HEK293T (cell line): ENCODE measurements around the gene MAGEF1.

Experiments used
- CTCF ChIA-PET: fragments of 350-600 bp; formaldehyde crosslinking; extraction: SDS; loops from one replicate; lab custom pipeline; 2021; ENCODE audit warnings: antibody characterized with exemption, inconsistent platforms; lab: Yijun Ruan, JAX
- POLR2A ChIA-PET: fragments of 350-600 bp; formaldehyde crosslinking; extraction: SDS; loops from one replicate; lab custom pipeline; 2020; ENCODE audit warnings: antibody characterized with exemption, inconsistent platforms; lab: Yijun Ruan, JAX
- DNase-seq: peaks from one replicate; pipeline ENCODE4 v3.0.0; 2012; ENCODE audit warnings: mixed read lengths; ENCODE audit errors: extremely low spot score
- ARNT ChIP-seq: fragments of 450-650 bp; IDR thresholded peaks from 2 replicates; pipeline ENCODE4 v1.6.1; 2017; ENCODE audit warnings: mild to moderate bottlenecking
- BHLHE40 ChIP-seq: fragments of 450-650 bp; IDR thresholded peaks from 2 replicates; pipeline ENCODE4 v1.6.1; 2016; ENCODE audit warnings: mild to moderate bottlenecking, moderate library complexity, borderline replicate concordance
- CTBP1 ChIP-seq: fragments of 450-650 bp; IDR thresholded peaks from 2 replicates; pipeline ENCODE4 v1.6.1; 2016; ENCODE audit warnings: borderline replicate concordance
- ELF4 ChIP-seq: fragments of 450-650 bp; IDR thresholded peaks from 2 replicates; pipeline ENCODE4 v1.6.1; 2017; ENCODE audit warnings: antibody characterized with exemption
- FOXA1 ChIP-seq: fragments of 450-650 bp; IDR thresholded peaks from 2 replicates; pipeline ENCODE4 v1.6.1; 2016; ENCODE audit warnings: mild to moderate bottlenecking
- FOXK2 ChIP-seq: fragments of 450-650 bp; IDR thresholded peaks from 2 replicates; pipeline ENCODE4 v1.6.1; 2016; ENCODE audit warnings: mild to moderate bottlenecking
- FOXM1 ChIP-seq: fragments of 450-650 bp; IDR thresholded peaks from 2 replicates; pipeline ENCODE4 v1.6.1; 2017; ENCODE audit warnings: mild to moderate bottlenecking, borderline replicate concordance
- HDGF ChIP-seq: fragments of 450-650 bp; IDR thresholded peaks from 2 replicates; pipeline ENCODE4 v1.6.1; 2017; ENCODE audit warnings: antibody characterized with exemption, borderline replicate concordance
- L3MBTL2 ChIP-seq: fragments of 450-650 bp; conservative IDR thresholded peaks from 2 replicates; pipeline ENCODE4 v1.6.1; 2016; ENCODE audit warnings: mild to moderate bottlenecking
- LEF1 ChIP-seq: fragments of 450-650 bp; IDR thresholded peaks from 2 replicates; pipeline ENCODE4 v1.6.1; 2017; ENCODE audit warnings: mild to moderate bottlenecking, borderline replicate concordance
- NFRKB ChIP-seq: fragments of 450-650 bp; IDR thresholded peaks from 2 replicates; pipeline ENCODE4 v1.6.1; 2016; ENCODE audit warnings: mild to moderate bottlenecking, moderate library complexity
- SP1 ChIP-seq: fragments of 450-650 bp; IDR thresholded peaks from 2 replicates; pipeline ENCODE4 v1.6.1; 2017
- SUZ12 ChIP-seq: fragments of 450-650 bp; IDR thresholded peaks from 2 replicates; pipeline ENCODE4 v1.6.1; 2016; ENCODE audit warnings: mild to moderate bottlenecking
- TARDBP ChIP-seq: fragments of 450-650 bp; IDR thresholded peaks from 2 replicates; pipeline ENCODE4 v1.6.1; 2016
- ZNF384 ChIP-seq: fragments of 450-650 bp; IDR thresholded peaks from 2 replicates; pipeline ENCODE4 v1.6.1; 2016
- TF ChIP-seq, protein P1 (sequence below): fragments of 450-650 bp; IDR thresholded peaks from 2 replicates; pipeline ENCODE4 v1.6.1; 2016

The MAGEF1 gene

DNA sequence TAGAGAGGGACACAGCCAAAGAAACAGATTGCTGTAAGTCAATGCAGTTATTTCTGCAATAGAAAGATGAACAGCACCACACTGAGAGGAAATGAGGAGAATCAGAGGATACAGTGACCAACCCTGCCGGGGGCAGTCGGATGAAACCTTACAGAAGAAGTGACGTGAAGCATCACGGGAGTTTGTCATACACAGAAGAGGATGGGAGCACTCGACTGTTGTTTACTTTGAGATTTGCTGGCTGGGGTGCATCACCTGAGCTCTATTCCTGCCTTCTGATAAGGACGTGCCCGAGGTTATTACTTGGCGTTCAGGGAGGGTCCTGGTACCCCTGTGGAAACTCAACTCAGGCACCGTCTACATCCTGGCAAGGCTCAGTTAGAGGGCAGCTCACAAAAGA lies 45.4 kb downstream of the MAGEF1 start:
- POLR2A ChIA-PET: no interaction called here
- CTCF ChIA-PET: no interaction called here
- no peak for TF ChIP-seq NFRKB
- DNase-seq: no peak

DNA sequence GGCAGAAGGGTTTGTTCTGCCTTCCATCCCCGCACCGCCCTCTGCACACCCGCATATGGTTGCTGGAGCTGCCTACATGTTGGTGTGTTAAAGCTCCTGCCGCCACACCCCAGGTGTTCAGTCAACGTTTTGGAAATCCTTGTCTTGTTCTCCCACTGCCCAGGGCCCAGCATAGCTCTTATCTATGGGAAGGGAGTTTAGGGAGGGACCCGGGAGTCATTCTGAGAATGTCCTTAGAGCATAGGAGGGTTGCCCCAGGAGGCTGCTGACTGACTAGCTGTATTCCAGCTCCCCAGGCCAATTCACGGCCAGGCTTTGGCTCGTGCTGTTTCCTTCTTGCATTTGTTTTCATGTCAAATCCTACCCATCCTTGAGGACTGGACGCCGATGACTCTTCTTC lies 46.8 kb downstream of the MAGEF1 start:
- ChIA-PET POLR2A (no interaction called here), CTCF (no interaction called here)
- TF ChIP-seq FOXM1 (no peak), SP1 (no peak), FOXK2 (no peak), L3MBTL2 (no peak), ELF4 (no peak), HDGF (no peak), TARDBP (no peak), FOXA1 (no peak), BHLHE40 (no peak), NFRKB (no peak), SUZ12 (no peak)
- TF ChIP-seq, protein P1, sequence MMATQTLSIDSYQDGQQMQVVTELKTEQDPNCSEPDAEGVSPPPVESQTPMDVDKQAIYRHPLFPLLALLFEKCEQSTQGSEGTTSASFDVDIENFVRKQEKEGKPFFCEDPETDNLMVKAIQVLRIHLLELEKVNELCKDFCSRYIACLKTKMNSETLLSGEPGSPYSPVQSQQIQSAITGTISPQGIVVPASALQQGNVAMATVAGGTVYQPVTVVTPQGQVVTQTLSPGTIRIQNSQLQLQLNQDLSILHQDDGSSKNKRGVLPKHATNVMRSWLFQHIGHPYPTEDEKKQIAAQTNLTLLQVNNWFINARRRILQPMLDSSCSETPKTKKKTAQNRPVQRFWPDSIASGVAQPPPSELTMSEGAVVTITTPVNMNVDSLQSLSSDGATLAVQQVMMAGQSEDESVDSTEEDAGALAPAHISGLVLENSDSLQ: no peak
- DNase-seq: no peak

DNA sequence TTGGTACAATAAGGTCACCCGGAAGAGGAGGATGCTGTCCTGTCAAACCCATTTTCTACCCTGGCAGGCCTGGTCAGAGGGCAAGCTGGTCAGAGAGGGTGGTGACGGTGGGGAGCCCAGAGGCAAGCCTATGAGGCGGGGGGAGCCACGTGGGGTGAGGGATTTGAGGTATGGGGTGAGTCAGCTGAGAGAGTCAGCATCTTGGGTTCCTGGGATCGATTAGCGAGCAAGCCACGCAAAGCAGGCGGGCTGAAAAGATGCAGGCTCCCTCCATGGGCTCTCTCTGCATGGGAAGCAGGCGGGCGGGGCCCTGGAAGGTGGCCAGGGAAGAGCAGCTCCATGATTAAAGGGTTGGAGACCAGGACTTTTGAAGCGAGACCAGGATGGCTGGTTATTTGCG lies 48.1 kb downstream of the MAGEF1 start:
- no peak for DNase-seq
- POLR2A ChIA-PET: no interaction called here
- CTCF ChIA-PET: no interaction called here
- no peak for TF ChIP-seq ARNT
- TF ChIP-seq, protein P1: no peak
- no peak for TF ChIP-seq FOXK2
- TF ChIP-seq ELF4: no peak
- TF ChIP-seq SUZ12: no peak
- no peak for TF ChIP-seq FOXA1
- TF ChIP-seq TARDBP: no peak

DNA sequence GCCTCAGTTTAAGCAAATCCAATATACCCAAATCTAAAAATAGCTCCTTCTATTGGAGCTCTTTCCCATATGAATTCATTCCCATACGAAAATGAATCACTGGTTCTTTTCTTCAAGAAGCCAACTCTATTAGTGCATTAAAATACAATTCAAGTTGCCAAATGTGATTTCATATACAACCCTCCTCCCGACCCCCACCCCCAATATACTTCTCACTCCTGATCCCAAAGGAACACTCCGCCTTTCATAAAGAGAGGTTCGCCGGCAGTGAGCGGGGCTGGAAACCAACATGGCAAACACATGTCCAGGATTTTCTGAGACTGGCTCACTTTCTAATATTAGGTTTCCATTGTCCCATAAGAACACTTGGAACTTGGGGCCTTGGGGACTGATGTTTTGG lies 48.5 kb downstream of the MAGEF1 start:
- ChIA-PET POLR2A (no interaction called here), CTCF (no interaction called here)
- no peak for DNase-seq
- TF ChIP-seq HDGF (no peak), SP1 (no peak), LEF1 (no peak), FOXM1 (no peak), ELF4 (no peak), CTBP1 (no peak), NFRKB (no peak), ZNF384 (no peak), SUZ12 (no peak), TARDBP (no peak), BHLHE40 (no peak), FOXA1 (no peak), ARNT (no peak), FOXK2 (no peak), L3MBTL2 (no peak)
- TF ChIP-seq, protein P1: no peak

DNA sequence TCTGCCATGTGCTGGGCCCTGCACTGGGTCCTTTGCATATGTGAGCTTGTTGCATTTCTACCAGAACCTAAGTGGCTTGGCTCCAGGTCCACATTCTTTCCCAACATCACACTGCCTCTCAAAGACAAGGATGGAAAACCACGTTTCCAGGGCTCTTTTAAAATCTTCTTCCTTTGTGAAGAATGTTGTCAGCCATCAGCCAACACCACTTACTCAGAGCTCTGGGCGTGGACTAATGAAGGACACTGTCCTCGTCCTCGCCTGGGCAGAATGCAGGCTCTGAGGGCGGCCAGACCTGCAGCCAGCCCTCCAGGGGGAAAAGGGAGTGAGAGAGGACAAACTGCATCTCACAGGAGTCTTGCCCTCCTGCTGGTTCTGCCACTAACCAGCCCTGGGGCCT lies 49.7 kb downstream of the MAGEF1 start:
- TF ChIP-seq HDGF: no peak
- no peak for TF ChIP-seq SUZ12
- TF ChIP-seq CTBP1: no peak
- TF ChIP-seq FOXA1: no peak
- no peak for TF ChIP-seq FOXK2
- TF ChIP-seq BHLHE40: no peak
- TF ChIP-seq ELF4: no peak
- no peak for TF ChIP-seq ZNF384
- no peak for TF ChIP-seq FOXM1
- TF ChIP-seq NFRKB: no peak
- TF ChIP-seq L3MBTL2: no peak
- TF ChIP-seq LEF1: no peak
- TF ChIP-seq ARNT: no peak
- TF ChIP-seq SP1: no peak
- no peak for TF ChIP-seq TARDBP
- TF ChIP-seq, protein P1: no peak
- CTCF ChIA-PET: no interaction called here
- POLR2A ChIA-PET: no interaction called here
- no peak for DNase-seq

DNA sequence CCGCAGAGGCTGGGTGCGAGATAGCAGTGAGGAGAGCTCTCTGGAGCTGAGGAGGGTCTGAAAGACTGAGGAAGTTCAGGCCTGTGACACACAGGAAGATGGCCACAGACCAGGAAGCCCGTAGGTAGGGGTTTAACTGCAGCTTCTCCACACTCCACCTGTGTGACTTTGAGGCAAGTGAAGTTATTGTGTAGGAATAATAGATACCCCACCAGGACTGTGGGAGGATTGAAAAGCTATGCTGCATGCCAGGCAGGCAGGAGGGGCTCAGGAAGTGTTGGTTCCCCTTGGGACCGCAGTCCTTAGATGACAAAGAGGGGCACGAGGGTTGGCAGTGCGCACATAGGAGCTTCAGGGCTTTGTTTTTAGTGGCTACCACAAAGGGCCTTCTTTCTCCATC lies 50.9 kb downstream of the MAGEF1 start:
- TF ChIP-seq NFRKB (no peak), CTBP1 (no peak), ARNT (no peak), FOXA1 (no peak), SP1 (no peak), ELF4 (no peak), HDGF (no peak), SUZ12 (no peak), ZNF384 (no peak), LEF1 (no peak), FOXM1 (no peak), FOXK2 (no peak), TARDBP (no peak), L3MBTL2 (no peak)
- TF ChIP-seq, protein P1: no peak
- no peak for DNase-seq
- CTCF ChIA-PET: no interaction called here
- POLR2A ChIA-PET: no interaction called here
